HG02870 (cell line): Measurements from ENCODE around the gene ARID1B.
"Not testable (repeated sequence)": the region's sequence is repeated elsewhere in the genome, so short reads cannot be mapped to it uniquely, and the experiment has no call there.

Experiments
- ATAC-seq: cut with Tn5 transposase; IDR thresholded peaks from one replicate; pipeline ENCODE4 v1.9.1; 2021; ENCODE audit warnings: mild to moderate bottlenecking, moderate library complexity; ENCODE audit not compliant: unreplicated experiment

The ARID1B gene

GRCh38 chr6:156928126-156928525, 150.9 kb downstream of the ARID1B start:
- no peak for ATAC-seq

- ATAC-seq, result no peak
Measured at GRCh38 chr6:156928972-156929371, 151.8 kb downstream of the ARID1B start.

DNA sequence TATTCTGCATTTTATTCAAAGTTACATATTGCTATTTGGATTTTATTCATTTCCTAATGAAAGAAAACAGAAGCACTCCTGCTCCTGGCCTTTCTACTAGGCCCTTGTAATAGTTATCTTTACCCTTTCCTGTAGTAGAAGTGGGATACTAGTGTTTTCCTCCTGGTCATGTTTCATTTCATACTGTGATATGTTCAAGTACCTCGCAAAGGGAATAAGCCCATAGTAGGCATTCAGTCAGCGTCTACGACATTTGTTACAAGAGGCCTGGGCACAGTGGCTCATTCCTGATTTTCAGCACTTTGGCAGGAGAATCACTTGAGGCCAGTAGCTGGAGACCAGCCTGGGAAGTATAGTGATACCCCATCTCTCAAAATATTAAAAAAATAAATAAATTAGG, 154.1 kb downstream of the ARID1B start:
- no peak for ATAC-seq

DNA sequence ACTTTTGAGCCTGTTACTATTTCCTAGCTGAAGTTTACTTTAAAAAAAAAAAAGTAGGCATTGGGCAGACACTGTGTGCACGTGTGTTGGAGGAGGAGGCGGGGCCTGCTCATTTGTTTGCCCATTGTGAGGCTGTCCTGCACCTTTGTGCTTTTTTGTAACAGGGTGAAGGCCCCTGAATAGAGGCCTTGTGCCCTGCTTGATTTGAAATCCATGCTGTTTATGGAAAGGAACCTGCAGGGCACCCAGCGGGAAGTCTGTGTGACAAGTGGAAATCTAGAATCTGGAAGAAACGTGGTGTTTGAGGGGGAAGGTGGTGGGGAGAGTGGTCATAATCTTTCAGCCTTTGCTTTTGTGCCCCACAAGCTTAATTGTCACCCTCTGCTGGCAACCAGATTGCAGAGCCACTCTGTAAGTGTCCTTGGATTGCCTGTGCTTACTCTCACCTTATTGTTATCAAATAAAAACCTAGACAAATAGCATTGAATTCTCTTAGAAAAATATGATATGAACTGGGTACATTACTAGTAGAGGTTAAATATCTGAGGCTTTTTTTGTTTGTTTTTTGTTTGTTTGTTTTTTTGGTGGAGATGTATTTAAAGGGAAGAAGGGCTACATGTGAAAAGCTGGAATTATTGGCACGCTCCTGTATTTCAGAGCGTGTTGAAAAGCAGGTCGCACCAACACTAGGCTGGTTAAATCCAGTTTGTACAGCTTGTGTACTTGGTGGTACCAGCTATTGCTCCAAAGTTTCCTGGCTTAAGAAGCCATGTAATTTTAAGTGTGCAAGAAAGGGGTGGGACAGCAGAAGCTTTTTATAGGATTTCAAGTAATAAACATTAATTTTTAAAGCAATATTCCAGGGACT, 156.3 kb downstream of the ARID1B start:
- ATAC-seq, result no peak

- no peak for ATAC-seq
Measured at GRCh38 chr6:156934069-156934460, 156.9 kb downstream of the ARID1B start.

- no peak for ATAC-seq
Measured at GRCh38 chr6:156935000-156935399, 157.8 kb downstream of the ARID1B start.

DNA sequence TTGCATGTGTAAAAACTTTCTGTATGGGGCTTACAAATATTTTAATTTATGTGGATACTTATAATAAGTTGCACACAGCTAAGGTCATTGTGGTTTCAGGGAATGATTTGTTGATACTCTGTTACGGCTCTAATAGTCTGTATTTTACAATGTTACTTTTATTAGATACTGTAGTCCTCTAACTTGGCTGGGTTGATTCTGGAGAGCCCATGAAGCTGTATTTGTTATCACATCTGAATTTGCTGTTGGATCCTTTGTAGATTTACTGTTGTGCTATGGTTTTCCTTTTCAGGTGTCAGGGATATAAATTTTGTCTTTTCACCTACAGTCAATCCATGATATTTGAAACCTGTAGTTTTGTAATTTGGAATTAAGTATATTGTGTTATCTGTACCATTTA, 161.0 kb downstream of the ARID1B start:
- no peak for ATAC-seq

DNA sequence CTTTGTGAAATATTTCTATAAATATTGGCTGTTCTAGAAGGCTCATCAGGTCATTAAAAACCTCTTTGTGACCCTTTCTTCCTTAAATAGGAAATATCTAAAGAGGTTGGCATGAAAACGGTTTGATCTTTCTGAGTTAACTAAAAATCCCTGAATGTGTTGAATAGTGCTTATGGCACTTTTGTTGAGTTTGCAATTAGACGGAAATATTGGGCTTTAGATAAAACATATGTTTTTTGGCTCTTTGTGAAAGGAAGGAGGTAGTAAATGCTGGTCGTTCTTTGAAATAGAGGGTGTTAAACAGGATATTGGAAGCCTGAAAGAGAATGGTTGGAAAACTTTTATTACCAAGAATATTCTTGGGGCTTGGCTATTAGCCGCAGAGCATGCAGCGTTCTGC, 163.0 kb downstream of the ARID1B start:
- no peak for ATAC-seq

- ATAC-seq, result no peak
Measured at GRCh38 chr6:156942266-156942665, 165.1 kb downstream of the ARID1B start.

DNA sequence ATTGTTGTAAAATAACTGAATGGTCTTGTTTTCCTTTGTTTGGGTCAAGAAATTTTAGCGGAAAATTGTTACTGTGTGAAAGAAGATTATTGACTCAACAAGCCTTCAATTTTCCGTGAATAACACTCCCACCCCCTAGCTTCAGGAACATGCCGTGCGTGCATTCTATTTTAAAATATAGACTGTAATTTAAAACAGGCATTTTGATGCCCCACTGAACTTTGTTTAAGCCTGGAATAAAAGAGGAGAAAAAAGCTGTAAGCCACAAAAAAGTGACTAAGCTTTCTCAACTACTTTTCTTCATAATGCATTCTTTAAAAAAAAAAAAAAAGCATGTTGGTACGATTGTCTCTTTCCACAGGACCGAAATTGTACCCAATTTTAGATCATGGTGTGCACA, 166.0 kb downstream of the ARID1B start:
- ATAC-seq, result no peak

- ATAC-seq, result no peak
Measured at GRCh38 chr6:156943816-156944215, 166.6 kb downstream of the ARID1B start.

- no peak for ATAC-seq
Measured at GRCh38 chr6:156944412-156944811, 167.2 kb downstream of the ARID1B start.

DNA sequence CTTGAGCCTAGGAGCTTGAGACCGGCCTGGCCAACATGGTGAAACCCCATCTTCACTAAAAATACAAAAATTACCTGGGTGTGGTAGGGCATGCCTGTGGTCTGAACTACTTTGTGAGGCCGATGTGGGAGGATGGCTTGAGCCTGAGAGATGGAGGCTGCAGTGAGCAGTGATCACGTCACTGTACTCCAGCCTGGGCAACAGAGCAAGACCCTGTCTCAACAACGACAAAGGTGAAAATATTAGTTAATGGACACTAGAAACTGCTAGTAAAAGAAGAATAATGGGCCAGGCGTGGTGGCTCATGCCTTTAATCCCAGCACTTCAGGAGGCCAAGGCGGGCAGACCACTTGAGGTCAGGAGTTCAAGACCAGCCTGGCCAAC, 168.6 kb downstream of the ARID1B start:
- not testable (repeated sequence) for ATAC-seq

DNA sequence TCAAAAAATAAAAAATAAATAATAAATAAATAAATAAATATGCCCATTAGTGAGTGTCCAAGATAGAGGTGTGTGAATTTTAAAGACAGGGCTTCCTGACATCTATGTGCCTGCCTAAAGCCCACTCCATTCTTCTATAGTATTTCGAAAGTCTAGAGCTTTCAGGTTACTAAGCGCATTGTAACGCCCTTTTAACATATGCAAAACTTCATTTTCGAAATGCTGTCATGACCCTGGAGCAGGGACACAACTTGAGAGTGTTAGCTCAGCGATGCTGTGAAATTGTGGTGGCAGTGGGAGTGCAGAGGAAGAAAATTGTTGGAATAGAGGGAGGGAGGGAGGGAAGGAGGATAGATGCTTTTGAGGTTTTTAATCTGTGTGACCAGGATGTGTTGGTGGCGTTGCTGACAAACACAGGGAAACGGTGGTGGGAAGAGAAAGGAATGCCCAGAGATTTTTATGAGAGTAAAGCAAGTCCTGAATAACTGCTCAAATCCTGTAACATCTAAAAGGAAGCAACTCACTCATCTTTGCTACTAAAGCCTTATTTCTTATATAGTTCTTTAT, 169.3 kb downstream of the ARID1B start:
- ATAC-seq, result no peak

DNA sequence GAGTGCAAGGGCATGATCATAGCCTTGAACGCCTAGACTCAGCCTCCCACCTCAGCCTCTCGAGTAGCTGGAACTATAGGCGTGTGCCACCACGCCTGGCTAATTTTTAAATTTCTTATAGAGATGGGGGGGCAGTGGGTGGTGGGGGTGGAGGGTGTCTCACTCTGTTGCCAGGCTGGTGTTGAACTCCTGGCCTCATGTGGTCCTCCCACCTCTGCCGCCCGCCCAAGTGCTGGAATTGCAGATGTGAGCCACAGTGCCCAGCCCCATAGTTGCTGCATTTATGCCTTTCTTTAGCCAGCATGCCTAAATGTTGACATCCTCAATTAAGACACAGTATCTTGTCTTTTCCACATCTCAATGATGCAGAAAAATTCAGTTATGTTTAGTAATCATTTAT, 171.1 kb downstream of the ARID1B start:
- ATAC-seq, result no peak

DNA sequence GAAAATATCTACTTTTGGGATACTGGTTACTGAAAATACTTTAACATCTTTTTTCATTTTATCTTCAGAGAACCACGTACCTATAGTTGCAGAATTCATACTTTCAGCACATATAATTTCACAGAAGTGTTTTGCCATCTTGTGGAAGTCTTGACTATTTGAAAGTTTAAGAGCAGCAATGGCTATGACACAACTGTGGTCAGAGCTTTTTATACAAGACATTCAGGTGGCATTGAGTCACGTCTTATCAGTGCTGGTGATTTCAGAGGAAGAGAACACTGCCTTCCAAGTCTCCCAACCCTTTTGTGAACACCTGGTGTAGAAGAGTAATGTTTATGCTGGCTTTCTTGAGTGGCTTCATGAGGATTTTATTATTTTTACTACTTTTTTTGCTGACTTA, 171.6 kb downstream of the ARID1B start:
- no peak for ATAC-seq

DNA sequence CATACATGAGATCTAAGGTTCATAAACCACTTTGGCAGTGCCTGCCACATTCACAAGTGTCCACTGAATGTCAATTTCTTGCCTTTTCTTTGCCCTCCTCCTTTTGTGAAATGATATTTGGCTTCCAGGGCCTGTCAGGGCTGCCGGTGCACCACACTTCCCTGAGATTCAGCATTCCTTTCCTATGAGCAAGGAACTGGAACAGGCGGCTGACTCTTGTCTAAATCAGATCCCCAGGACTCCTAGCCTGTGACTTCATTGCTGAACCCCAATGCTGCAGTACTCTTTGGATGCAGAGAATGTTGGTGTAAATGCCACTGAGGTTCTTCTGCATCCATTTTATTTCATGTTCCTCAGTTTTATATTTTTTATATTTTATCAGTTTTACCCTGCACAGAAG, 172.2 kb downstream of the ARID1B start:
- ATAC-seq, result no peak

GRCh38 chr6:156950084-156950483, 172.9 kb downstream of the ARID1B start:
- no peak for ATAC-seq

DNA sequence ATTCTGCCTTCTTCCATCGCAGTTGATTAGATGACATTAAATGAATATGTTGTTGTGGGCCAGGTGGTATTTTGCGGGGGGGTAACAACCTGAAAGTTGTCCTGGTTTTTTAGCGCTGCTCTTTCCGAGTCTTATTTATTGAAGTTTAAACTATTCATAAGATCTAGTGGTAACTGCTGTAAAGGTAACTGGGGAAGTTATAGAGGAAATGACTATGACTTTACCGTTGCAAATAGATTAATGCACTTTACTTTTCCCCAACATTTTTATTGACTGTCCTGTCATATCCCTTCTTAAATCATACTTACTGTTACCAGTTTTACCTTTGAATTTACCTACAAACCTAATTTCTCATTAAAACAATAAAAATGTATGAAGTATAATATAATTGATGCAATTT, 173.4 kb downstream of the ARID1B start:
- no peak for ATAC-seq

DNA sequence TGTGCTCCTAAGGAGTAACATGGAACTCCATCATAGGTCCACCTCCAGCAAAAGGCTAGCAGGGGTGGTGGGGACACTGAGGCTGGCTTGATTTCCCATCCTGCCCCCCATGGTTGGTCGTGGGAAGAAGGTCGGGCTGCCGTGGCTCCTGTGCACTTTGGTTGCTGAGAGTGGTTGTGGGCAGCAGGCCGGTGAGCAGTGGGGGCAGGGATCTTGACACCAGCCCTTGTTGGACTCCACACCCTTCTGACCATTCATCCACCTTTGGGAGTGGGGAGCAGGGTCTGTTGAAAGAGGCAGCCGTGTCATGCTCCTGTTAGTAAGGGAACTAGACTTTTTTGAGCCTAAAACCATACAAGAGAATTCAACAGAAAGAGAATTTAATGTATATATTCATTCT, 175.2 kb downstream of the ARID1B start:
- no peak for ATAC-seq

GRCh38 chr6:156953127-156953478, 175.9 kb downstream of the ARID1B start:
- ATAC-seq, result no peak

GRCh38 chr6:156953479-156954146, 176.4 kb downstream of the ARID1B start:
- no peak for ATAC-seq
